Measurements from ENCODE around the gene ASB18.
"Not testable (repeated sequence)": the region's sequence is repeated elsewhere in the genome, so short reads cannot be mapped to it uniquely, and the experiment has no call there.

The ASB18 gene, protein sequence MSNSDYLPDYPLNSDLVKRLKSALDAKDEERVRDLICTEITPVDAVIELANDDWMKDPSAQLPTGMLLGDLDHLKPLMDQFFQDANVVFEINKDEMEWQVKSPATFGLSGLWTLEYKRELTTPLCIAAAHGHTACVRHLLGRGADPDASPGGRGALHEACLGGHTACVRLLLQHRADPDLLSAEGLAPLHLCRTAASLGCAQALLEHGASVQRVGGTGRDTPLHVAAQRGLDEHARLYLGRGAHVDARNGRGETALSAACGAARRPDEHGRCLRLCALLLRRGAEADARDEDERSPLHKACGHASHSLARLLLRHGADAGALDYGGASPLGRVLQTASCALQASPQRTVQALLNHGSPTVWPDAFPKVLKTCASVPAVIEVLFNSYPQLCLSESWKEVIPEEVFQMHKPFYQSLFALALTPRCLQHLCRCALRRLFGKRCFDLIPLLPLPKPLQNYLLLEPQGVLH

GRCh38 chr2:236264256-236264655 is at the start of gene ASB18:
Gene ASB18 (minus strand): TSS chr2:236264406. CDS start chr2:236264345, 61 bp downstream.
- DNase-seq, result no peak

DNA sequence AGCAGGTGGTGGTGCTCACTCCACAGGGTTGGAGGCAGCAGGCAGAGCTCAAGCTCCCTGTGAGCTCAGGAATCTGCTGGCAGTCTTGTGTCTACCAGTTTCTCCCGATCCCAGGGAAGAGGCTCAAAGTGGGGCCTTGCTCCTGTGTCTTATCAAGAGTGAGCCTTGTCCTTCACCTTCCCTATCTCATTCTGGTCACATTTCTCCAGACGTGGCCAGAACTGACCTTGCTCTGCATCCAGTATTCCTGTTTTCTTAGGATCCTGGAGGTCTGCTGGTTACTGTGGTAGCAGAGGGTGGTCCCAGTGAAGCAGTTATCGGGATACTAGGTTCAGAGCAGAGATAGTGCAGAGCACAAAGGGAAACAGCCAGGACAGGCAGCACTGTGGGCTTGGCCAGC is 47.1 kb upstream of the ASB18 start:
- DNase-seq, result no peak

GRCh38 chr2:236309669-236310029 is 45.4 kb upstream of the ASB18 start:
- DNase-seq, result no peak

- DNase-seq, result no peak
These were observed 44.9 kb upstream of the ASB18 start for GRCh38 chr2:236308855-236309668.

GRCh38 chr2:236307641-236308040 is 43.4 kb upstream of the ASB18 start:
- DNase-seq, result no peak

DNA sequence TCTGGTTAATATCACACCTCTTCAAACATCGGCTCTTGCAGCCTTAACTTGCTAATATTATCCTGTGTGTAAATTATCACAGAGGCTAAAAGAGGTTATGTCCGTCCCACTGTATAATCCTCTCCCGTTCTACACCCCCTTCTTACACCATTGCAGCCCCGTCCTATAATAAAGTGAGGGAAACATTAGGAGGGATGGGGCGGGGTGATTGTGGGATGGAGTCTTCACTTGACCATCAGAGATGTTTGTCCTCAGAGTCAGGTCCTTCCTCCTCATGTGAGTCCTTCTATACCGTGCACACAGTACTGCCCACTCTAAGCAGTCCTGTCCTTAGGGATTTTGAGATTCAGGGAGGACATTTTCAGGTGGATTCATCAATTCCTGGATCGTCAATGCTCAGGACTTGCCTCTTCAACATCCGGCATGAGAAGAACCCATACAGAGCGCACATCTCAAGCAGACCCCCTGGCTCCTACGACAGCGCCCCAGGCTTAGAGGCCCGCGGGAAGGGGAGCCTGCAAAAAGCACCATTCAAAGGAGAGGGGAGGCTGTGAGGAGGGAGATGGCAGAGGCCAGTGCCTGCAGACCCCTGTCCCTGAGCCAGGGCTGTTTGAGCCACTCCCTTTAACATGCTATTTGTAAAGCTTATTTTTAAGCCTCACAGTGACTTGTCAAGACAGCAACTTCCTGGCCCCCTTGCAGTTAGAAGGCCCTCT is 42.8 kb upstream of the ASB18 start:
- no peak for DNase-seq

GRCh38 chr2:236305964-236306605 is 41.9 kb upstream of the ASB18 start:
- no peak for DNase-seq

DNA sequence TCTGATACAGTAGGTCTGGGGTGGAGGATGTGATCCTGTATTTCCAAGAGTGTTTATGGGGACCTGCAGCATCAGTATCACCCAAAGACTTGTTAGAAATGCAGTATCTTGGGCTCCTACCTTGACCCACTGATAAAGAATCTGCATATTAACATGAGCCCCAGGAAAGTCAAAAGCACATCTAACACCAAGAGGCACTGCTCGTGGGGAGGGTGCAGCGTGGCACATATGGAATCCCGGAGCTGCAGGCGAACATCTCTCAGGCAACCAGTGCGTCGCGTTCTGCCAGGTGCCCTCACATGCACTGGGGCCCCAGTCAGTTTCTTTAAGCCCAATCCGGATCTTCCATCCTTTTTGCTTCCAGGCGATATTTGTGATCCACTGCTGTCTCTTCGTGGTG is 41.3 kb upstream of the ASB18 start:
- DNase-seq, result no peak

GRCh38 chr2:236303935-236304334 is 39.7 kb upstream of the ASB18 start:
- no peak for DNase-seq

- no peak for DNase-seq
These were observed 38.3 kb upstream of the ASB18 start for GRCh38 chr2:236302555-236302954.

DNA sequence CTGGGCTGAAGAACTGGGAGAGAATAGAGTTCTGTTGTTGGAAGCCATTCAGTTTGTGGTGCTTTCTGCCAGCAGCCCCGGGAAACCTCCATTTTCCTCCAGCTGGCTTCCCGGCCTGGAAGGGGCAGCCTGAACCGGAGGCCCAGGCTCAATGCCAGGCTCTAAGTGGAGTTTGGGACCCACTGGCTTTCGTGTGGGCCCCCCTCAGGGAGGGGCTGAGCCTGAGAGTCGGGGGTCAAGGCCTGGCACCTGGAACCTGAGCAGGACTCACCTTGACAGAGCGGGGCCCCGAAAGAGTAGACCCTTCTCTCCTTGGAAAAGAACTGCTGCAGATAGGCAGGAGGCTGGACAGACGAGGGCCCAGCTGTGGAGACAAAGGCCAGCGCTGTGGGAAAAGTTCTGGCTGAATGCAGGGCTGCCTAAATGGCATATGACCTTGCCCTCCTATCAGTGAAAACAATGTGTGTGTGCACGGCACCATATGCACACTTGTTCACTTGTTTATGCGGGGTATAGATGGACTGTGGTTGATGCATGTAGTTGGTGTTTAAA is 34.8 kb upstream of the ASB18 start:
- DNase-seq, result no peak

- DNase-seq, result no peak
These were observed 31.3 kb upstream of the ASB18 start for GRCh38 chr2:236295481-236295880.

- DNase-seq, result no peak
These were observed 30.4 kb upstream of the ASB18 start for GRCh38 chr2:236294647-236295046.

DNA sequence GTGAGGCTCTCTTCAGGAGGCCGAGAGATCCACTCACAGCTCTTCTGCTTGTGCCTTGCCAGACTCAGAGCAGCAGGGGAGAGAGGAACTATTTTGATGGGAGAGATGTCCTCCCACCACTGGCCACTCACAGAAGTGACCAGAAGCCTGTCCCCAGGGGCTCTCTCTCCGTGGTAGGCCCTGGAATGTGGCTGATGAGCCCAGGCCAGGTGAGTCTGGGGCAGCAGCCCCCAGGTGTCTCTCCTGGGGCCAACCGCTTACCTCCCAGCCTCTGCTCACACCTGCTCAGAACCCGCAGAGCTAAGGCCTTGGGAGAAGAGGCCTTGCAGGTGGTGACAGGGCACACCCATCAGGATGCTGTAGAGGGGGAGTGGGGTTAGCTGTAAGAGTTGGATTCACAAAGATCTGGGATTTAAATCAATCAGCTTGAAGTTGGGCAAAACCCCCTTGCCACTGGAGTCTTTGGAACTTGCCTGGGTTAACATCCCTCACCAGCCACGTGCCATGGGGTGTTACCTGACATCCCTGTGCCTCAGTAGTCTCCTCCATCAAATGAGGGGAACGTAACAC is 29.1 kb upstream of the ASB18 start:
- DNase-seq, result no peak

- DNase-seq, result no peak
These were observed 27.7 kb upstream of the ASB18 start for GRCh38 chr2:236291911-236292310.

GRCh38 chr2:236291476-236291875 is 27.3 kb upstream of the ASB18 start:
- no peak for DNase-seq

DNA sequence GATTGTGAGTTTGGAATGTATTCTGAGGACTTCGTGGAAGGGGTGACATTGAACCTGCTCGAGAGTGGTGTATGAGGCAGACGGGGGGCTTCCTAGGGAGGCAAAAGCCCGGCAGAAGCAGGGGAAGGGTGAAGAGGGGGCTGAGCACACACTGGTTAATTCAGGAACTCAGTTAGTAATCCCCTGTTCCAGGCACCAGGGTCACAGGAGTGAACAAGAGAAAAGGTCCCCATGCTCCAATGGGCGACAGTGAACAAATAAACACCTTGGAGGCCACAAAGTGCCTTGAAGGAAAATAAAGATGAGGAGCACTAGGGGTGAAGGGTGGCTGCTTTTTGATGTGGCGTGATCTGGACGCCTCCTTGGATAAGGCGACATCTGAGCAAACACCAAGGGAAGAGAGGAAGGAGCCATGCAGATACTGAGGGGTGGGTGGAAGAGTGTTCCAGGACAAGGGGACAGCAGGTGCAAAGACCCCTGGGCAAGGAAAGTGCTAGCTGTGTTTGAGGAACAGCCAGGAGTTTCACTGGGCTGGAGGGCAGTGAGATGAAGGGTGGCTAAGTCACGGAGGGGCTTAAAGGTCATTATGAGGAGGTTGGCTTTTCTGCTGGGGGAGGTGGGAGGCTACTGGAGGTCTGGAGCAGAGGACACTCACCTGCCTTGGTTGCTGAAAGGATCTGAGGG is 26.7 kb upstream of the ASB18 start:
- DNase-seq, result no peak

- no peak for DNase-seq
These were observed 25.7 kb upstream of the ASB18 start for GRCh38 chr2:236289766-236290462.

DNA sequence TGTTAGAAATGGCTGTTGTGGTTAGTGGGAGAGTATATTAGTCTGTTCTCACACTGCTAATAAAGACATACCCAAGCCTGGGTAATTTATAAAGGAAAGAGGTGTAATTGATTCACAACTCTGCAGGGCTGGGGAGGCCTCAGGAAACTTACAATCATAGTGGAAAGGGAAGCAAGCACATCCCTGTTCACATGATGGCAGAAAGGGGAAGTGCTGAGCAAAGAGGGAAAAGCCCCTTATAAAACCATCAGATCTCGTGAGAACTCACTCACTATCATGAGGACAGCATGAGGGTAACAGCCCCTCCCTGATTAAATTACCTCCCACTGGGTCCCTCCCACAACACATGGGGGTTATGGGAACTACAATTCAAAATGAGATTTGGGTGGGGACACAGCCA is 24.2 kb upstream of the ASB18 start:
- not testable (repeated sequence) for DNase-seq

DNA sequence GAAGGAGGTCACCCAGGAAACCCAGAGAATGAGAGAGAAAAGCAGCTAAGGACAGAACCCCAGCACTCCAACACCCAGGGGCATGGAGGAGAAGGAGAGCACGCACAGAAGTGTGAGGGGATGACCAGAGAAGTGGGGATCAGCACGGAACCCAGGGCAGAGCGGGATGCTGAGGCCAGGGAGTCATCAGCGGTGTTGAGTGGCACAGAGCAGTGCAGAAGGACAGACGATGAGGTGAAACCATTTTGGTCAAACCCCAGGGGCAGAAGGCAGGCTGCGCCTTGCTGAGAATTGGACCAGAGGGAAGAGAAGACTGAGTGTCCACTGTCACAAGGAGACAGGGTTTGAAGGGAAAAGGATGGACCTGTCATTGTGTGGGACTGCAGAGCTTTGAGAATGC is 23.4 kb upstream of the ASB18 start:
- DNase-seq, result no peak
